VCaP (cell line): ENCODE data around the gene DYNLT2.

Experiments used
- H3K27ac ChIP-seq: fragments of 450-650 bp; 2 replicates; pipeline ENCODE4 v1.5.1; 2017
- TF ChIP-seq, protein P1 (sequence below): fragments of 450-650 bp; conservative IDR thresholded peaks from 2 replicates; pipeline ENCODE4 v1.5.1; 2017; ENCODE audit warnings: mild to moderate bottlenecking, moderate library complexity

DYNLT2 gene

DNA sequence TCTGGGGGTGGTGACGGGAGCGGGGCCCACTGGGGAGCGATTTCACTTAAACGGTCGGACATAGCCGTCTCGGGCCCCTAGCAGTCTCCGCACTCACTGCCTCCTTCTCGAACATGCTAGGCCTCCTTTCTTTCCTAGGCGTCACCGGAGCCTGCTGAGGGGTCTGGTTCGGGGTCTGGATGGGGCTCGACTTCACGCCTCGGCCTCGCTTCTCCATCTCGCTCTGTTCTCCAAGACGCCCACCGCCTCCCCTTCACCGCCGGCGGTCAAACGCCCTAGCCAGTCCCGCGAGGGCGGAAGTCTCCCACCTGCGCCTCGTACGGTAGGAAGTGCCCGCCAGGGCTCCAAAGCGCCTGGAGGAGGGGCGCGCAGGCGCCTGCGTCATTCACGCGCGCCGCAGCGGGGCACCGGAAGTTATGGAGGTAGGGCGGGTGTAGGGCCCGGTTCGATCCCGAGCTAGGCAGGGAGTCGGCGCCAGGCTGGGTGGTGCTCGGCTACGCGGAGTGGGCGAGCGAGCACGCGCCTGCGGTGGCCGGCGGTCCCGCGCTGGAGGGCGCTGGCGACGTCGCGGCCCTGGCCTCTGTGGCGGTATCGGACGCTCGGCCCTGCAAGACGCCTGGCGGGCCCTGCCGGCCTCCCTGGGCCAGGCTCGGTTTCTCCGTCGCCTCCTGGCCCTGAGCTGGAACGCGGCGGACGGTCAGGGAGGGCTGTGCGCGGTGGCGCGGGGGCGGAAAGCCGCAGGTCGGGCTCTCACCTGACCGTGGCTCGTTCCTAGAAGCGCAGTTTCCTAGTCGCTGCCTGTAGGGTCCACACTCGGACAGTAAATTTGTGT, at the start of gene DYNLT2, which contains the start of gene ERMARD:
DYNLT2 (minus strand) TSS at position 331 of the 832 bp plus-strand sequence; CDS start at position 217, 114 bp downstream.
ERMARD (plus strand) TSS at position 381 of the 832 bp plus-strand sequence; CDS start at position 417, 36 bp downstream.
- peak within 1 kb of the TSS; percentile 94 for H3K27ac ChIP-seq
- TF ChIP-seq, protein P1, sequence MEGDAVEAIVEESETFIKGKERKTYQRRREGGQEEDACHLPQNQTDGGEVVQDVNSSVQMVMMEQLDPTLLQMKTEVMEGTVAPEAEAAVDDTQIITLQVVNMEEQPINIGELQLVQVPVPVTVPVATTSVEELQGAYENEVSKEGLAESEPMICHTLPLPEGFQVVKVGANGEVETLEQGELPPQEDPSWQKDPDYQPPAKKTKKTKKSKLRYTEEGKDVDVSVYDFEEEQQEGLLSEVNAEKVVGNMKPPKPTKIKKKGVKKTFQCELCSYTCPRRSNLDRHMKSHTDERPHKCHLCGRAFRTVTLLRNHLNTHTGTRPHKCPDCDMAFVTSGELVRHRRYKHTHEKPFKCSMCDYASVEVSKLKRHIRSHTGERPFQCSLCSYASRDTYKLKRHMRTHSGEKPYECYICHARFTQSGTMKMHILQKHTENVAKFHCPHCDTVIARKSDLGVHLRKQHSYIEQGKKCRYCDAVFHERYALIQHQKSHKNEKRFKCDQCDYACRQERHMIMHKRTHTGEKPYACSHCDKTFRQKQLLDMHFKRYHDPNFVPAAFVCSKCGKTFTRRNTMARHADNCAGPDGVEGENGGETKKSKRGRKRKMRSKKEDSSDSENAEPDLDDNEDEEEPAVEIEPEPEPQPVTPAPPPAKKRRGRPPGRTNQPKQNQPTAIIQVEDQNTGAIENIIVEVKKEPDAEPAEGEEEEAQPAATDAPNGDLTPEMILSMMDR: no peak

- TF ChIP-seq, protein P1: no peak
- H3K27ac ChIP-seq: peak overlapping the region; percentile 63
Measured at GRCh38 chr6:169800668-169801395, 49.5 kb upstream of the DYNLT2 start.

GRCh38 chr6:169800116-169800667, 48.8 kb upstream of the DYNLT2 start:
- H3K27ac ChIP-seq: peak overlapping the region; percentile 63
- TF ChIP-seq, protein P1: no peak

DNA sequence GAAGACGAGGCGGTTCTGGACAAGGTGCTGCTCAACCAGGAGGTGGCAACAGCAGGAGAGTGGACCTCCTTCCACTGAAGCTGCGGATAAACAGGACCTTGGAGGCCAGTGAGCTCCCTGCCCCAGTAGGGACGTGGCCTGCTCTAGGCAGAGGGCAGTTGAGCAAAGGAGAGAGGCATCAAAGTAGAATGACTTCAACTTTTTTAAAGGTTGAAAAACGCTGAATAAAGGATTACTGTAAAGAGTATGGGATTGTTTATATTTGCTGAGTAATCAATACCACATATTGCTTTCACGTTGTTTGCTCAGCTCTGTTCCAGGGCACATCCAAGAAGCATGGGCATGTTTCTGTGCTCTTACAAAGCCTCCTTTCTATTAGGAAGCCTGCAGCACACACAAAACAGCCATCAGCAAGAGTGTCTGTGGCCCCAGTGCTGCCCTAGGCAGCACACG, 48.1 kb upstream of the DYNLT2 start:
- H3K27ac ChIP-seq: peak overlapping the region; percentile 63
- TF ChIP-seq, protein P1: peak; percentile 11; the same call in 1 of the 2 replicates

DNA sequence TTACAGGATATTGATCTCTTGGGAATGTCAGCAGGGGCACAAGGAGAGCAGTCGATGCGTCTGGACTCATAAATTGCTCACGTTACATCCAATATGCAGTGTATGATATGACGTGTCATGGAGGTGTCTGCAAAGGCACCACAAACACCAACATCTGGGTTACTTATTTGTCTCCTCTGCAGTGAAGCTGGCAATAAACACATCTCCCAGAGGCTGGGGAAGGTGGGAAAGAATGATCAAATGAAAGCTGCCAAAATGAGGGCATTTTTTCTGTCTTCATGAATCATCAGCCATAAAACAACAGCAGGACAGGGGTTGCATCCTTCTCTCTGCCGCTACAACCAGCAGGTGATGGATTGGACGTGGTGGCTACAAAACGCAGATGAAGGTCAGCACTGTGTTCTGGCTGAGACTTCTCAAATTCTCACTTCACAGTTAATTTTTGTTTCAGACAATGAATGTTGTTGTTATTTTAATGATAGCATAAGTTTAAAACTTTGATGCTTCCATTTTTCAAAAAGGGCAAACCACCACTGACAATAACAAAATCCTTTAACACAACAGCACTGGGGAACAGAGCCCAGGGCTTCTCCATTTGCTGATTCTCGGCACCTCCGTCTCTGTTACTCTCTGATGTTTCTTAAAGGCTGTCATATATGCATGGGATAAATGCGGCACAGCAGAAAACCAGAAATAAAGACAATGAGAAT, 47.5 kb upstream of the DYNLT2 start:
- 0 out of 2 replicates have a peak overlapping the region, but pooled peaks have one; percentile 63 for H3K27ac ChIP-seq
- TF ChIP-seq, protein P1: no peak

DNA sequence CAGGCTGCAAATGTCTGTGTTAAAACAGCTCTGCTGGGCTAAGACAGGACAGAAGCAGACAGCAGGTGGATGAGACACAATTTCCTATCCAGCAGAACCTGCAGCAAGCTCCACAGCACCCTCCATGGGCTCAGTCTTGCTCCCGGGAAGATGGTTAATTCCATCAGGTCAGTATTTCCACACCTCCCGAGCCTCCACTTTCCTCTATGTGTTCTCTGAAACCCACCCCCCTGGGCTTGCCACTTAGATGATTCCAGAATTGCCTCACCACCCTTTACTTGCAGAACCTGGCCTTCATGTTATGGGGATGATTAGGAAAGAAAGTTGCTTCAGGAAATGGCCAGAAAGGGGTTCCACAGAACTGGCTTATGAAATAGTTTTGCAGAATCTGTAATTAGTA, 43.8 kb upstream of the DYNLT2 start:
- no peak overlapping the region for H3K27ac ChIP-seq
- TF ChIP-seq, protein P1: no peak
